Naive thymus-derived CD8-positive, alpha-beta T cell (primary cell): ENCODE measurements around the gene GPR152. TPM values are rescaled to one million over a fixed set of nuclear protein-coding genes. Genes with fewer than 3 reads are reported as not detected.
"Not testable (repeated sequence)": the region's sequence is repeated elsewhere in the genome, so short reads cannot be mapped to it uniquely, and the experiment has no call there.

Experiments
- ATAC-seq, 2 donors: fragments of 150-1000 bp; cut with Tn5 transposase in 1 of 2; sonication (Bioruptor Pico), chemical (Tn5 transposase) in 1 of 2; 1 replicate in 1 of 2; 2 replicates in 1 of 2; pipeline ENCODE4 v1.10.0; 2021; ENCODE audit warnings: mild to moderate bottlenecking in 2 of 2, moderate library complexity in 2 of 2
- POLR2A ChIA-PET: fragments of 350-600 bp; sonication (Branson Sonifier 250); formaldehyde crosslinking; loops from one replicate; lab custom pipeline; 2021; ENCODE audit warnings: antibody characterized with exemption; lab: Charles Lee
- DNase-seq, 10 donors: peaks; one replicate each; pipeline versions ENCODE4 v3.0.0 to v3.0.0-alpha.2; 2020 to 2022
- H3K27ac Mint-ChIP-seq, 10 donors: one replicate each; pipeline ENCODE4 v1.8.0; 2020 to 2022; ENCODE audit warnings: mild to moderate bottlenecking in 10 of 10, mixed read lengths in 10 of 10, moderate library complexity in 4 of 10, inconsistent platforms in 1 of 10
- H3K27me3 Mint-ChIP-seq, 5 donors: one replicate each; pipeline ENCODE4 v1.8.0; 2021 to 2022; ENCODE audit warnings: mixed read lengths in 5 of 5
- H3K36me3 Mint-ChIP-seq, 3 donors: one replicate each; pipeline ENCODE4 v1.8.0; 2020 to 2022; ENCODE audit warnings: mixed read lengths in 3 of 3, mild to moderate bottlenecking in 2 of 3, inconsistent platforms in 1 of 3
- H3K4me1 Mint-ChIP-seq, 4 donors: one replicate each; pipeline ENCODE4 v1.8.0; 2021 to 2022; ENCODE audit warnings: mixed read lengths in 4 of 4
- H3K4me3 Mint-ChIP-seq, 10 donors: one replicate each; pipeline ENCODE4 v1.8.0; 2020 to 2022; ENCODE audit warnings: mild to moderate bottlenecking in 10 of 10, mixed read lengths in 10 of 10, moderate library complexity in 6 of 10, inconsistent platforms in 1 of 10
- H3K9me3 Mint-ChIP-seq, 9 donors: one replicate each; pipeline ENCODE4 v1.8.0; 2020 to 2022; ENCODE audit warnings: mixed read lengths in 9 of 9, mild to moderate bottlenecking in 3 of 9, inconsistent platforms in 1 of 9, moderate library complexity in 1 of 9
- microRNA-seq: library from miRNA; unstranded; fragments of <30 nt; microRNA quantifications from one replicate; pipeline ENCODE4 v1.2.0, GENCODE V29; 2022; ENCODE audit warnings: borderline microRNAs expressed
- polyA plus RNA-seq, 3 donors: library from polyadenylated mRNA; unstranded; fragments of 300-500 nt; fragmentation: Illumina TruSeq; gene quantifications; one replicate each; pipeline ENCODE4 v1.2.3, GENCODE V29; 2021
- total RNA-seq, 8 experiments: library from RNA in 2 of 8; stranded (reverse) in 2 of 8; gene quantifications; one replicate each; pipeline ENCODE4 v1.2.3 and lab custom pipeline; 2021 to 2026

GPR152 gene
- total and polyA plus RNA-seq, 5 experiments from 2014 or later: 0.20 to 1.2 (median 0.86) TPM; not detected in 2

DNA sequence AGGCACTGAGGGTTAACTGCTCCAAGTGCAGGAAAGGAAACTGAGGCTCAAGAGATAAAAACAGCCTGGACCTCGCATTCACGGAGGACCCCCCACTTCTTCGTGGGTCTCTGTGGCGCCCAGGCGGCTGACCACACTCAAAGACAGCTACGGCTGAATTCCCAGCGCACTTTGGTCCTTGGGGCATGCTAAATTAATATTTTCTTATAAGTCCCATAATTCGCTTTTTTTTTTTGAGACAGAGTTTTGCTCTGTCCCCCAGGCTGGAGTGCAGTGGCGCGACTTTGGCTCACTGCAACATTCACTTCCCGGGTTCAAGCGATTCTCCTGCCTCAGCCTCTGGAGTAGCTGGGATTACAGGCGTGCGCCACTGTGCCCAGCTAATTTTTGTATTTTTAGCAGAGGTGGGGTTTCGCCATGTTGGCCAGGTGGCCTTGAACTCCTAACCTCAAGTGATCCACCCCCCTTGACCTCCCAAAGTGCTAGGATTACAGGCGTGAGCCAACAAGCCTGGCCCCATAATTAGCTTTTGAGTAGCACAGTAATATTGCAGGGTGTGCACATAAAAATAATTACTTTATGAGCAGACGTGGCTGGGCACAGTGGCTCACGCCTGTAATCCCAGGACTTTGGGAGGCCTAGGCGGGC lies 50.2 kb downstream of the GPR152 start:
- not testable (repeated sequence) for ATAC-seq, H3K27me3 Mint-ChIP-seq, DNase-seq, H3K9me3 Mint-ChIP-seq
- peaks cover 4 to 53% (median 14%) of the 10 kb centered on the region in 3 donors for H3K36me3 Mint-ChIP-seq
- H3K27ac Mint-ChIP-seq: peak overlapping the region; percentile 85 to 96 (median 93)
- POLR2A ChIA-PET: interaction anchor here (0.6 to 25.5 kb wide), 32 partner anchors 10 to 764 kb away, joined by 3 to 2390 read pairs (median 6); partner anchors contain the start of genes AIP, ANKRD13D, CARNS1 and CDK2AP2
- H3K4me3 Mint-ChIP-seq: peak overlapping the region; percentile 81 to 99 (median 97)
- peaks cover 20 to 80% (median 63%) of the 10 kb centered on the region in 4 donors for H3K4me1 Mint-ChIP-seq

DNA sequence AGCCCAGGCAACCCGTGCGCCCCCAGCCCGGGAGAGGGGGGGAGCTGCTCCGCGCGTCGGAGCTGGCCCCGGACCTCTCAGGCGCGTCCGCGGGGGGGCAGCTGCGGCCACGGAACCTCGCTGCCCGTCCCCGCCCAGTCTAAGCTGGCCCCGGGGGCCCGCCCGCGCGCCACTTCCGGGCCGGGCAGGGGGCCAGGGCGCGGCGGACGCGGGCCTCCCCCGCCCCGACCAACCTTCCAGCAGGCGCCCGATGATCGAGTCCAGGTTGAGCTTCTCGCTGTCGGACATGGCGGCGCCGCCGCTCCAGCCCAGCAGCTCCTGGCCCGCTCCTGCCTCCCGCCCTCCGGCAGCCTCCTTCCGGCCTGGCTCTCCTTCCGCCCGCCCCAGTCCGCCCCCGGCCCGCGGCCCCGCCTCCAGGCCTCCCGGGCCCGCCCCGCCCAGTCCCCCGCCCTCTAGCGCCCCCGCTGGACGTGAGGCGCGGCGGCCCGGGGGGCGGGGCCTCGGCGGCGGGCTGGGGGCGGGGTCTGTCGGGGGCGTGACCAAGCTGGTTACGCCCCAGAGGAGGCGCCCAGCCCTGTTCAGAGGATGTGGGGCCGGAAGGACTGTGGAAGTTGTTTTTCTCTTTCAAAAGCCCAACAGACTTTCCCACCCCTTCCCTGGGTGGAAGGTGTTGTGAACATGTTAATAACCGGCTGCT lies 50.9 kb downstream of the GPR152 start, which contains the start of gene PPP1CA:
PPP1CA (minus strand) TSS at position 364 of the 697 bp plus-strand sequence; CDS start at position 288, 76 bp downstream.
- Mint-ChIP-seq H3K36me3 (peaks cover 0 to 51% (median 9%) of the 10 kb centered on the region in 3 donors), H3K9me3 (peaks cover 0 to 2% (median 0%) of the 10 kb centered on the region in 9 donors), H3K4me3 (peak within 1 kb of the TSS; percentile 87 to 99 (median 97)), H3K4me1 (peaks cover 18 to 79% (median 62%) of the 10 kb centered on the region in 4 donors), H3K27ac (peak within 1 kb of the TSS; percentile 85 to 96 (median 93)), H3K27me3 (no peaks in the 10 kb centered on the region)
- POLR2A ChIA-PET: interaction anchor here (0.6 to 25.5 kb wide), 38 partner anchors 8 to 763 kb away, joined by 3 to 2390 read pairs (median 6); partner anchors contain the start of genes AIP, ANKRD13D, CARNS1 and CDK2AP2
- DNase-seq (peak; percentile 82 to 98 (median 93)), ATAC-seq (peak; percentile 62 to 71)

Small RNA genes within 50 kb of the gene (microRNA-seq; reads per million reads assigned to microRNA genes)
- gene MIR6752: 1.0 reads per million

Other genes starting within 250 kb of the GPR152 start
- 100 to 1,000 TPM; 345 to 354 TPM for gene GRK2, start 186.3 kb downstream of the GPR152 start, total RNA-seq
- 10 to 100 TPM; 16.8 to 70.7 (median 31.1) TPM for gene GRK2, start 186.3 kb downstream of the GPR152 start, polyA plus RNA-seq
- gene ANKRD13D, start 163.4 kb downstream of the GPR152 start, total RNA-seq: 100 to 1,000 TPM; 189 to 206 TPM
- 10 to 100 TPM in 2 of 3 donors, 1 to 10 TPM in 1; 6.0 to 18.3 (median 10.1) TPM for gene ANKRD13D, start 163.4 kb downstream of the GPR152 start, polyA plus RNA-seq
- 10 to 100 TPM; 18.1 to 25.3 TPM for gene SSH3, start 149.2 kb downstream of the GPR152 start, total RNA-seq
- 1 to 10 TPM; 1.7 to 4.5 (median 3.2) TPM for gene SSH3, start 149.2 kb downstream of the GPR152 start, polyA plus RNA-seq
- gene POLD4, start 99.2 kb downstream of the GPR152 start, total RNA-seq: 100 to 1,000 TPM; 102 to 110 TPM
- gene POLD4, start 99.2 kb downstream of the GPR152 start, polyA plus RNA-seq: 100 to 1,000 TPM in 2 of 3 donors, 10 to 100 TPM in 1; 87.7 to 105 (median 102) TPM
- 1 to 10 TPM; 1.1 to 1.5 TPM for gene CLCF1, start 79.1 kb downstream of the GPR152 start, total RNA-seq
- under 1 TPM in 1 of 3 donors, not detected in 2; 0.58 TPM for gene CLCF1, start 79.1 kb downstream of the GPR152 start, polyA plus RNA-seq
- gene RAD9A, start 60.7 kb downstream of the GPR152 start, total RNA-seq: 10 to 100 TPM; 47.3 to 58.1 TPM
- gene RAD9A, start 60.7 kb downstream of the GPR152 start, polyA plus RNA-seq: 1 to 10 TPM; 6.5 to 9.4 (median 6.6) TPM
- 100 to 1,000 TPM; 141 to 146 TPM for gene PPP1CA, start 50.9 kb downstream of the GPR152 start, total RNA-seq
- gene PPP1CA, start 50.9 kb downstream of the GPR152 start, polyA plus RNA-seq: 100 to 1,000 TPM; 357 to 518 (median 403) TPM
- gene TBC1D10C, start 48.6 kb downstream of the GPR152 start, total RNA-seq: 100 to 1,000 TPM; 403 to 419 TPM
- 100 to 1,000 TPM; 231 to 307 (median 251) TPM for gene TBC1D10C, start 48.6 kb downstream of the GPR152 start, polyA plus RNA-seq
- 10 to 100 TPM; 18.5 to 21.2 TPM for gene CARNS1, start 37.1 kb downstream of the GPR152 start, total RNA-seq
- 1 to 10 TPM; 2.2 to 3.7 (median 2.3) TPM for gene CARNS1, start 37.1 kb downstream of the GPR152 start, polyA plus RNA-seq
- gene RPS6KB2, start 24.2 kb downstream of the GPR152 start, total RNA-seq: 10 to 100 TPM; 80.9 to 82.8 TPM
- 10 to 100 TPM; 41.9 to 45.9 (median 43.2) TPM for gene RPS6KB2, start 24.2 kb downstream of the GPR152 start, polyA plus RNA-seq
- 100 to 1,000 TPM; 212 to 215 TPM for gene PTPRCAP, start 15.0 kb downstream of the GPR152 start, total RNA-seq
- 100 to 1,000 TPM; 647 to 717 (median 686) TPM for gene PTPRCAP, start 15.0 kb downstream of the GPR152 start, polyA plus RNA-seq
- 10 to 100 TPM; 21.2 to 22.3 TPM for gene CORO1B, start 9.3 kb downstream of the GPR152 start, total RNA-seq
- 10 to 100 TPM in 1 of 3 donors, 1 to 10 TPM in 2; 9.2 to 12.6 (median 9.8) TPM for gene CORO1B, start 9.3 kb downstream of the GPR152 start, polyA plus RNA-seq
- gene CABP4, start 2.6 kb upstream of the GPR152 start, total RNA-seq: 1 to 10 TPM; 2.9 to 3.7 TPM
- under 1 TPM; 0.58 to 0.96 (median 0.62) TPM for gene CABP4, start 2.6 kb upstream of the GPR152 start, polyA plus RNA-seq
- gene TMEM134, start 16.5 kb upstream of the GPR152 start, total RNA-seq: 100 to 1,000 TPM; 105 to 111 TPM
- 100 to 1,000 TPM; 128 to 148 (median 144) TPM for gene TMEM134, start 16.5 kb upstream of the GPR152 start, polyA plus RNA-seq
- 100 to 1,000 TPM; 136 to 141 TPM for gene AIP, start 30.3 kb upstream of the GPR152 start, total RNA-seq
- 100 to 1,000 TPM; 146 to 169 (median 146) TPM for gene AIP, start 30.3 kb upstream of the GPR152 start, polyA plus RNA-seq
- 100 to 1,000 TPM; 118 to 120 TPM for gene PITPNM1, start 52.6 kb upstream of the GPR152 start, total RNA-seq
- 10 to 100 TPM; 13.8 to 36.5 (median 15.9) TPM for gene PITPNM1, start 52.6 kb upstream of the GPR152 start, polyA plus RNA-seq
- gene CDK2AP2, start 55.4 kb upstream of the GPR152 start, total RNA-seq: 10 to 100 TPM; 41.8 to 46.4 TPM
- 10 to 100 TPM; 75.9 to 96.8 (median 79.5) TPM for gene CDK2AP2, start 55.4 kb upstream of the GPR152 start, polyA plus RNA-seq
- gene CABP2, start 70.7 kb upstream of the GPR152 start, total RNA-seq: not detected
- not detected for gene CABP2, start 70.7 kb upstream of the GPR152 start, polyA plus RNA-seq
- 100 to 1,000 TPM; 177 to 186 TPM for gene GSTP1, start 131.1 kb upstream of the GPR152 start, total RNA-seq
- 100 to 1,000 TPM; 234 to 278 (median 276) TPM for gene GSTP1, start 131.1 kb upstream of the GPR152 start, polyA plus RNA-seq
- 100 to 1,000 TPM; 197 to 199 TPM for gene NDUFV1, start 154.2 kb upstream of the GPR152 start, total RNA-seq
- gene NDUFV1, start 154.2 kb upstream of the GPR152 start, polyA plus RNA-seq: 100 to 1,000 TPM; 122 to 123 (median 122) TPM
- 1 to 10 TPM; 2.0 to 3.2 TPM for gene NUDT8, start 177.2 kb upstream of the GPR152 start, total RNA-seq
- gene NUDT8, start 177.2 kb upstream of the GPR152 start, polyA plus RNA-seq: 1 to 10 TPM; 2.7 to 3.1 (median 2.7) TPM
- not detected for gene TBX10, start 187.0 kb upstream of the GPR152 start, total RNA-seq
- not detected for gene TBX10, start 187.0 kb upstream of the GPR152 start, polyA plus RNA-seq
- not detected for gene ACY3, start 198.0 kb upstream of the GPR152 start, total RNA-seq
- gene ACY3, start 198.0 kb upstream of the GPR152 start, polyA plus RNA-seq: under 1 TPM in 2 of 3 donors, not detected in 1; 0.29 to 0.64 TPM
- not detected for gene ALDH3B2, start 221.9 kb upstream of the GPR152 start, total RNA-seq
- not detected for gene ALDH3B2, start 221.9 kb upstream of the GPR152 start, polyA plus RNA-seq